H9 (cell line): ENCODE data around the gene PRRX2. TPM values are rescaled to one million over a fixed set of nuclear protein-coding genes. Genes with fewer than 3 reads are reported as not detected.

Experiments used
- DNase-seq: peaks from one replicate; pipeline ENCODE4 v3.0.0-alpha.2; 2017
- H2AFZ ChIP-seq: one replicate; pipeline ENCODE4 v1.6.1; 2013; ENCODE audit warnings: mild to moderate bottlenecking, low read length, control low read depth, moderate library complexity
- H2AK5ac ChIP-seq: 2 replicates; pipeline ENCODE4 v1.6.1; 2013; ENCODE audit warnings: low read length, control low read depth, mixed read lengths; ENCODE audit not compliant: insufficient read length
- H2BK120ac ChIP-seq: one replicate; pipeline ENCODE4 v1.6.1; 2013; ENCODE audit warnings: low read depth, mild to moderate bottlenecking, low read length, control low read depth, inconsistent platforms; ENCODE audit not compliant: poor library complexity, severe bottlenecking
- H2BK12ac ChIP-seq: 2 replicates; pipeline ENCODE4 v1.6.1; 2013; ENCODE audit warnings: low read length, control low read depth, mixed read lengths, low read depth; ENCODE audit not compliant: insufficient read length
- H2BK15ac ChIP-seq: 2 replicates; pipeline ENCODE4 v1.6.1; 2013; ENCODE audit warnings: low read depth, low read length, control low read depth
- H2BK20ac ChIP-seq: one replicate; pipeline ENCODE4 v1.6.1; 2013; ENCODE audit warnings: low read depth, mild to moderate bottlenecking, low read length, control low read depth, inconsistent platforms; ENCODE audit not compliant: poor library complexity, severe bottlenecking
- H2BK5ac ChIP-seq: 2 replicates; pipeline ENCODE4 v1.6.1; 2013; ENCODE audit warnings: low read length, control low read depth, mixed read lengths; ENCODE audit not compliant: insufficient read length
- H3K14ac ChIP-seq: 2 replicates; pipeline ENCODE4 v1.6.1; 2013; ENCODE audit warnings: low read length, control low read depth; ENCODE audit not compliant: insufficient read depth
- H3K18ac ChIP-seq: 2 replicates; pipeline ENCODE4 v1.6.1; 2013; ENCODE audit warnings: low read depth, mild to moderate bottlenecking, mixed read lengths, low read length, control low read depth; ENCODE audit not compliant: insufficient read length
- H3K23ac ChIP-seq: 2 replicates; pipeline ENCODE4 v1.6.1; 2013; ENCODE audit warnings: low read length, control low read depth, mixed read lengths, low read depth; ENCODE audit not compliant: insufficient read length
- H3K23me2 ChIP-seq: 2 replicates; pipeline ENCODE4 v1.6.1; 2013; ENCODE audit warnings: low read depth, mild to moderate bottlenecking, mixed read lengths, low read length, control low read depth; ENCODE audit not compliant: insufficient read length, poor library complexity, severe bottlenecking
- H3K27ac ChIP-seq: 2 replicates; pipeline ENCODE4 v1.5.1; 2013; ENCODE audit warnings: low read length, control low read depth, mixed read lengths, low read depth; ENCODE audit not compliant: insufficient read length
- H3K27me3 ChIP-seq: 2 replicates; pipeline ENCODE4 v1.6.1; 2013; ENCODE audit warnings: low read length, control low read depth, inconsistent platforms; ENCODE audit not compliant: insufficient read depth
- H3K4ac ChIP-seq: 2 replicates; pipeline ENCODE4 v1.6.1; 2013; ENCODE audit warnings: low read depth, mild to moderate bottlenecking, control low read depth, inconsistent platforms, low read length, moderate library complexity
- H3K4me1 ChIP-seq: 2 replicates; pipeline ENCODE4 v1.6.1; 2013; ENCODE audit warnings: low read length, control low read depth, inconsistent platforms; ENCODE audit not compliant: insufficient read depth
- H3K4me2 ChIP-seq: 2 replicates; pipeline ENCODE4 v1.6.1; 2013; ENCODE audit warnings: low read length, control low read depth, mixed read lengths; ENCODE audit not compliant: insufficient read length, insufficient read depth
- H3K56ac ChIP-seq: 2 replicates; pipeline ENCODE4 v1.6.1; 2013; ENCODE audit warnings: low read depth, mild to moderate bottlenecking, mixed read lengths, low read length, control low read depth; ENCODE audit not compliant: insufficient read length
- H3K79me1 ChIP-seq: 2 replicates; pipeline ENCODE4 v1.6.1; 2013; ENCODE audit warnings: low read depth, mild to moderate bottlenecking, moderate library complexity, low read length, control low read depth, inconsistent platforms; ENCODE audit not compliant: insufficient read depth, poor library complexity, severe bottlenecking
- H3K79me2 ChIP-seq: 2 replicates; pipeline ENCODE4 v1.6.1; 2013; ENCODE audit warnings: low read length, control low read depth, inconsistent platforms; ENCODE audit not compliant: insufficient read depth
- H3K9ac ChIP-seq: 2 replicates; pipeline ENCODE4 v1.6.1; 2013; ENCODE audit warnings: low read length, control low read depth, mixed read lengths; ENCODE audit not compliant: insufficient read length; ENCODE audit errors: extremely low read depth
- H3K9me3 ChIP-seq: one replicate; pipeline ENCODE4 v1.6.1; 2013; ENCODE audit warnings: low read depth, low read length, inconsistent platforms; ENCODE audit not compliant: control insufficient read depth
- H3T11ph ChIP-seq: one replicate; pipeline ENCODE4 v1.6.1; 2013; ENCODE audit warnings: mild to moderate bottlenecking, low read length, control low read depth, inconsistent platforms
- H4K20me1 ChIP-seq: one replicate; pipeline ENCODE4 v1.6.1; 2013; ENCODE audit not compliant: control insufficient read depth, insufficient read length, insufficient read depth
- H4K5ac ChIP-seq: 2 replicates; pipeline ENCODE4 v1.6.1; 2013; ENCODE audit warnings: low read depth, mild to moderate bottlenecking, mixed read lengths, low read length, control low read depth; ENCODE audit not compliant: insufficient read length
- H4K8ac ChIP-seq: replicated peaks from 2 replicates; pipeline ENCODE4 v1.6.1; 2013; ENCODE audit warnings: low read length, control low read depth, mixed read lengths, low read depth; ENCODE audit not compliant: insufficient read length
- H4K91ac ChIP-seq: 2 replicates; pipeline ENCODE4 v1.6.1; 2013; ENCODE audit warnings: low read depth, mild to moderate bottlenecking, moderate library complexity, mixed read lengths, low read length, control low read depth; ENCODE audit not compliant: insufficient read length
- H3K27ac Mint-ChIP-seq, 3 experiments: 2 replicates in 2 of 3; 3 replicates in 1 of 3; pipeline ENCODE4 v1.8.0; 2020 to 2021; ENCODE audit warnings: mixed read lengths in 3 of 3, mild to moderate bottlenecking in 1 of 3, moderate library complexity in 1 of 3
- H3K27me3 Mint-ChIP-seq: 2 replicates; pipeline ENCODE4 v1.8.0; 2021; ENCODE audit warnings: low read depth, mild to moderate bottlenecking, moderate library complexity, mixed read lengths
- H3K36me3 Mint-ChIP-seq, 3 experiments: 2 replicates in 2 of 3; 3 replicates in 1 of 3; pipeline ENCODE4 v1.8.0; 2020 to 2021; ENCODE audit warnings: low read depth in 3 of 3, mixed read lengths in 3 of 3; ENCODE audit not compliant: insufficient read depth in 1 of 3
- H3K4me1 Mint-ChIP-seq, 2 experiments: 2 replicates each; pipeline ENCODE4 v1.8.0; 2020; ENCODE audit warnings: mixed read lengths in 2 of 2
- H3K4me3 Mint-ChIP-seq, 2 experiments: 2 replicates in 1 of 2; 3 replicates in 1 of 2; pipeline ENCODE4 v1.8.0; 2020 to 2021; ENCODE audit warnings: mild to moderate bottlenecking in 2 of 2, mixed read lengths in 2 of 2, moderate library complexity in 1 of 2
- H3K9me3 Mint-ChIP-seq, 2 experiments: 2 replicates in 1 of 2; 3 replicates in 1 of 2; pipeline ENCODE4 v1.8.0; 2020; ENCODE audit warnings: mild to moderate bottlenecking in 2 of 2, mixed read lengths in 2 of 2, moderate library complexity in 1 of 2
- WGBS: extraction: QIAGEN DNeasy Blood & Tissue Kit; methylation state at CpG from one replicate; pipeline ENCODE4 v1.1.7; 2013; ENCODE audit warnings: missing lambda C conversion rate, low lambda C conversion rate, mixed read lengths; ENCODE audit not compliant: insufficient read length; ENCODE audit errors: extremely low coverage; 5-methylcytosine and 5-hydroxymethylcytosine counted together
- total RNA-seq: library from RNA; stranded (reverse); gene quantifications from 2 replicates; pipeline ENCODE4 v1.2.1, GENCODE V29; 2021
- TF ChIP-seq, protein P1 (sequence below): fragments of 200-600 bp; sonication (generic); conservative IDR thresholded peaks from 3 replicates; pipeline ENCODE4 v1.8.0; 2021; ENCODE audit warnings: antibody characterized with exemption, mild to moderate bottlenecking

PRRX2 gene
- total RNA-seq, 1 experiment from 2014 or later: 3.9 TPM

DNA sequence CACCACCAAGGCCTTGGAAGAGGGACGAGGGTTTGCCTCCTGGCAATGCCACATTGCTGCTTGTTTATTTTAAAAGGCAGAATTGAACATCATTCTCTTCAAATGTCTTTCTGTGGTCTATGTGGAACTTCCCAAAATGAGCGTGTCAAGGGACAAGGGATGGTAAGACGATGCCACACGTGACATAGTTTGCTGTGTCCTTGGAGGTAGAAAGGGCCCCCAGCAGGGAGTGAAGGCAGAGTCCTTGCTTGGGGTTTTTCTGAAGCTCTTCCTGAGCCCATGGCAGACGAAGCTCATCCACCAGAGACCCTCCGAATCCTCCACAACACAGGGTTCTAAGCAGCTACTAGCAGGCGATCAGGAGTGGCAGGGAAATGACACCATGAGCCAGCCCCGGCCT is 28.3 kb downstream of the PRRX2 start:
- Histone ChIP-seq H3K9me3 (no peaks in the 10 kb centered on the region), H4K91ac (no peak overlapping the region), H3K56ac (no peak overlapping the region), H3T11ph (no peak overlapping the region), H2AK5ac (no peak overlapping the region), H3K9ac (no peak overlapping the region), H3K4me1 (no peaks in the 10 kb centered on the region), H3K4ac (no peak overlapping the region), H2BK5ac (no peak overlapping the region), H3K79me2 (no peaks in the 10 kb centered on the region), H4K5ac (no peak overlapping the region), H3K23ac (no peak overlapping the region), H2BK12ac (no peak overlapping the region), H2AFZ (no peak overlapping the region), H3K14ac (no peak overlapping the region), H3K23me2 (peaks cover 11% of the 10 kb centered on the region), H3K18ac (no peak overlapping the region), H3K27ac (no peak overlapping the region), H2BK15ac (no peak overlapping the region), H4K8ac (no peak overlapping the region), H3K27me3 (no peaks in the 10 kb centered on the region), H3K4me2 (no peak overlapping the region), H4K20me1 (no peaks in the 10 kb centered on the region), H3K79me1 (no peaks in the 10 kb centered on the region), H2BK120ac (no peak overlapping the region), H2BK20ac (no peak overlapping the region)
- DNase-seq: no peak
- Mint-ChIP-seq H3K36me3 (no peaks in the 10 kb centered on the region; a peak in 1 of 7 replicates), H3K4me3 (no peak overlapping the region; a peak in 1 of 5 replicates), H3K9me3 (no peaks in the 10 kb centered on the region), H3K27ac (no peak overlapping the region), H3K4me1 (peaks cover 9 to 24% of the 10 kb centered on the region in 2 experiments), H3K27me3 (peaks cover 38% of the 10 kb centered on the region)
- TF ChIP-seq, protein P1, sequence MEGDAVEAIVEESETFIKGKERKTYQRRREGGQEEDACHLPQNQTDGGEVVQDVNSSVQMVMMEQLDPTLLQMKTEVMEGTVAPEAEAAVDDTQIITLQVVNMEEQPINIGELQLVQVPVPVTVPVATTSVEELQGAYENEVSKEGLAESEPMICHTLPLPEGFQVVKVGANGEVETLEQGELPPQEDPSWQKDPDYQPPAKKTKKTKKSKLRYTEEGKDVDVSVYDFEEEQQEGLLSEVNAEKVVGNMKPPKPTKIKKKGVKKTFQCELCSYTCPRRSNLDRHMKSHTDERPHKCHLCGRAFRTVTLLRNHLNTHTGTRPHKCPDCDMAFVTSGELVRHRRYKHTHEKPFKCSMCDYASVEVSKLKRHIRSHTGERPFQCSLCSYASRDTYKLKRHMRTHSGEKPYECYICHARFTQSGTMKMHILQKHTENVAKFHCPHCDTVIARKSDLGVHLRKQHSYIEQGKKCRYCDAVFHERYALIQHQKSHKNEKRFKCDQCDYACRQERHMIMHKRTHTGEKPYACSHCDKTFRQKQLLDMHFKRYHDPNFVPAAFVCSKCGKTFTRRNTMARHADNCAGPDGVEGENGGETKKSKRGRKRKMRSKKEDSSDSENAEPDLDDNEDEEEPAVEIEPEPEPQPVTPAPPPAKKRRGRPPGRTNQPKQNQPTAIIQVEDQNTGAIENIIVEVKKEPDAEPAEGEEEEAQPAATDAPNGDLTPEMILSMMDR: no peak
- no CpG with 5 or more reads among the region's 8 CpGs for WGBS
